RWPE2 (cell line): ENCODE data around the gene TMC2.

Experiments
- ATAC-seq: fragments of 200-7000 bp; cut with Tn5 transposase; 3 replicates; pipeline ENCODE4 v1.9.1; 2021; ENCODE audit warnings: low read depth
- DNase-seq: peaks from one replicate; pipeline ENCODE4 v3.0.0-alpha.2; 2020; ENCODE audit warnings: low spot score
- H3K27ac ChIP-seq: fragments of 450-650 bp; 2 replicates; pipeline ENCODE4 v1.5.1; 2017; ENCODE audit warnings: mild to moderate bottlenecking; ENCODE audit not compliant: poor library complexity, severe bottlenecking
- H3K27me3 ChIP-seq: fragments of 250-450 bp; sonication (Bioruptor Pico); 2 replicates; pipeline ENCODE4 v1.5.1; 2021; ENCODE audit warnings: mild to moderate bottlenecking, moderate library complexity; ENCODE audit not compliant: insufficient read depth, poor library complexity, severe bottlenecking
- H3K36me3 ChIP-seq: fragments of 250-450 bp; sonication (Bioruptor Pico); 2 replicates; pipeline ENCODE4 v1.5.1; 2020; ENCODE audit warnings: low read depth, mild to moderate bottlenecking, moderate library complexity
- H3K4me1 ChIP-seq: fragments of 250-450 bp; sonication (Bioruptor Pico); 2 replicates; pipeline ENCODE4 v1.5.1; 2021; ENCODE audit warnings: mild to moderate bottlenecking, moderate library complexity; ENCODE audit not compliant: insufficient read depth, poor library complexity, severe bottlenecking
- H3K4me3 ChIP-seq: fragments of 250-450 bp; sonication (Bioruptor Pico); 2 replicates; pipeline ENCODE4 v1.5.1; 2021; ENCODE audit warnings: mild to moderate bottlenecking, moderate library complexity; ENCODE audit not compliant: severe bottlenecking
- H3K9me3 ChIP-seq: fragments of 250-450 bp; sonication (Bioruptor Pico); 2 replicates; pipeline ENCODE4 v1.5.1; 2021; ENCODE audit warnings: mild to moderate bottlenecking, moderate library complexity; ENCODE audit not compliant: severe bottlenecking
- CTCF ChIP-seq: fragments of 450-650 bp; IDR thresholded peaks from one replicate; pipeline ENCODE4 v1.5.1; 2017; ENCODE audit warnings: mild to moderate bottlenecking, moderate library complexity; ENCODE audit not compliant: poor library complexity, severe bottlenecking

TMC2 gene

GRCh38 chr20:2603816-2604505 is 67.6 kb downstream of the TMC2 start:
- DNase-seq, result no peak
- Histone ChIP-seq H3K4me3 (no peak overlapping the region), H3K36me3 (no peaks in the 10 kb centered on the region), H3K27ac (no peak overlapping the region), H3K4me1 (no peaks in the 10 kb centered on the region), H3K27me3 (no peaks in the 10 kb centered on the region), H3K9me3 (peaks cover 15% of the 10 kb centered on the region)
- no peak for TF ChIP-seq CTCF
- no peak for ATAC-seq

- TF ChIP-seq CTCF, result no peak
- no peaks in the 10 kb centered on the region for H3K27me3 ChIP-seq
- H3K36me3 ChIP-seq, result no peaks in the 10 kb centered on the region
- no peak for DNase-seq
- no peak overlapping the region for H3K27ac ChIP-seq
- no peak overlapping the region for H3K4me3 ChIP-seq
- peaks cover 15% of the 10 kb centered on the region for H3K9me3 ChIP-seq
- no peak for ATAC-seq
- H3K4me1 ChIP-seq, result no peaks in the 10 kb centered on the region
Measured at GRCh38 chr20:2604506-2604835, 68.1 kb downstream of the TMC2 start.

GRCh38 chr20:2606507-2607006 is 70.2 kb downstream of the TMC2 start:
- no peak overlapping the region for H3K4me3 ChIP-seq
- H3K27me3 ChIP-seq, result no peaks in the 10 kb centered on the region
- H3K9me3 ChIP-seq, result peaks cover 15% of the 10 kb centered on the region
- TF ChIP-seq CTCF, result no peak
- ATAC-seq (no peak), DNase-seq (no peak)
- H3K4me1 ChIP-seq, result no peaks in the 10 kb centered on the region
- H3K27ac ChIP-seq, result no peak overlapping the region
- H3K36me3 ChIP-seq, result no peaks in the 10 kb centered on the region

- Histone ChIP-seq H3K4me3 (no peak overlapping the region), H3K36me3 (no peaks in the 10 kb centered on the region), H3K27me3 (no peaks in the 10 kb centered on the region), H3K27ac (no peak overlapping the region), H3K4me1 (no peaks in the 10 kb centered on the region), H3K9me3 (peaks cover 15% of the 10 kb centered on the region)
- no peak for TF ChIP-seq CTCF
- DNase-seq (no peak), ATAC-seq (no peak)
Measured at GRCh38 chr20:2610326-2610725, 74.0 kb downstream of the TMC2 start.

GRCh38 chr20:2610941-2611720 is 74.8 kb downstream of the TMC2 start:
- H3K27ac ChIP-seq, result no peak overlapping the region
- H3K4me1 ChIP-seq, result no peaks in the 10 kb centered on the region
- no peak overlapping the region for H3K4me3 ChIP-seq
- ATAC-seq (no peak), DNase-seq (no peak)
- no peaks in the 10 kb centered on the region for H3K27me3 ChIP-seq
- no peak for TF ChIP-seq CTCF
- H3K36me3 ChIP-seq, result no peaks in the 10 kb centered on the region
- H3K9me3 ChIP-seq, result peaks cover 13% of the 10 kb centered on the region
